ENCODE data around the gene UBE2L3.

- no peak for TF ChIP-seq CTCF (IDR thresholded peaks at IDR 0.05)
- no peak for TF ChIP-seq POLR2A (IDR thresholded peaks at IDR 0.05)
Measured at GRCh38 chr22:21639359-21639758, 71.8 kb downstream of the UBE2L3 start.
